NCI-H2171 (cell line): ENCODE data around the gene HLA-DOB.

ENCODE experiments used
- DNase-seq: peaks from one replicate; lab custom pipeline; 2025; lab: John Stamatoyannopoulos, UW

The HLA-DOB gene

DNA sequence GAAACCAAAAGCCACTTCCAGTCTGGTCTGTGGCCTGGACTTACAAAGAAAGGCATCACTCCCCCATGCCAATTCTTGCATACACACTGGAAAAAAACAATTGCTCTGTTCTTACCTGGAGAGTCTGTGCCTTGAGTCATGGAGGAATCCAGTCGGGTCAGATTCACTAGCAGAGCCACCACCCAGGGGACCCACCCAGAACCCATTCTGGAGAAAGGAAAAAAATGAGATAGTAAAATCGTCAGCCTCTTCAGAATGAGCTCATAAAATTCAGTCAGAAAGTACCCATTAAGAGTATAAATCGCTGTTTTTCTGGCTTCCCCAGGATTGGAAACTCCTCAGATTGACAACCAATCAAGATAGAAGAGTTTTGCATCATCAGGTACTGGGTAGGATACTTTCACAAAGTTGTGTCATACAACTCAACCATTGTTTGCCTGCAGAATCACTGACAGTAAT is at the start of gene HLA-DOB:
Gene HLA-DOB (minus strand): TSS at position 257 of the 459 bp plus-strand sequence. CDS start 51 bp downstream, at position 206.
- no peak for DNase-seq

GRCh38 chr6:32865724-32866443 is 49.1 kb upstream of the HLA-DOB start:
- DNase-seq = no peak

- no peak for DNase-seq
Observed at GRCh38 chr6:32862725-32863124, 45.9 kb upstream of the HLA-DOB start.

GRCh38 chr6:32860674-32861073 is 43.9 kb upstream of the HLA-DOB start:
- no peak for DNase-seq

- no peak for DNase-seq
Observed at GRCh38 chr6:32858194-32858593, 41.4 kb upstream of the HLA-DOB start.

- no peak for DNase-seq
Observed at GRCh38 chr6:32857156-32857891, 40.5 kb upstream of the HLA-DOB start.

- DNase-seq = no peak
Observed at GRCh38 chr6:32855467-32856174, 38.8 kb upstream of the HLA-DOB start.

DNA sequence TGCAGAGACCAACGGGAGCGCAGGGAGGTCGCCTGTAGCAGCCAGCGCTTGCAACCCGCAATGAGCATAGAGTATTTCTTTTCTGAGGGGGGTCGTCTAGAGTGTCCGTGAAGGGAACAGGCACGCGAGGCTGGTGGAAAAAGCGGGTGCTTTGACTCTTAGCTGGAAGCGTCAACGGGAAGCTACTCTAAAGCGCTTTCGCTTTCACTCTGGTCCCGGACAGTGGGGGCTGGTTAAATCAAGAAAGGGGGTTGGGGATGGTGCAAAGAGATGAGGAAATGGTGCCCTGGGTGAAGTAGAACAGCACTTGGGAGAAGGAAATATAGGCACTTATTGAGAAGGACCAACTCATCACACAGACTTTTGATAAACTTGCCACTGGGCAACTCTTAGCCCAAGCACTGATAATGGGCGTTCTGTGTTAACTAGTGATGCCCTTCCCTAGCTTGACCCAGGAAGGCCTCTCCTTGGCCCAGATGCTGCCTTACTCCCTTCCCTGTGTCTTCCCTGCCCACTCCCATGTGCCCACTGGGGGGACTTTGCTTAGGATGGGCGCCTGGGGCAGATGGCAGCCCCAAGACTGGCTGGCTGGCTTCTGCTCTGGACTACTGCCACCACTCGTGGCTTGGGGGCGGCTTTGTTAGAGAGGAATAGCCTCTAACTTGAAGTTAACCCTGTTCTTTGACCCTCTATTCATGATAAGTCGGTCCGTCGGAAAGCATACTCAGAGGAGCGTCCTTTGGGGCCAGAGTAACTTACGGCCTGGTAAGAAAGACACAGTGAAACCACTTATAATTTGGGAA is 37.8 kb upstream of the HLA-DOB start:
- DNase-seq = no peak

DNA sequence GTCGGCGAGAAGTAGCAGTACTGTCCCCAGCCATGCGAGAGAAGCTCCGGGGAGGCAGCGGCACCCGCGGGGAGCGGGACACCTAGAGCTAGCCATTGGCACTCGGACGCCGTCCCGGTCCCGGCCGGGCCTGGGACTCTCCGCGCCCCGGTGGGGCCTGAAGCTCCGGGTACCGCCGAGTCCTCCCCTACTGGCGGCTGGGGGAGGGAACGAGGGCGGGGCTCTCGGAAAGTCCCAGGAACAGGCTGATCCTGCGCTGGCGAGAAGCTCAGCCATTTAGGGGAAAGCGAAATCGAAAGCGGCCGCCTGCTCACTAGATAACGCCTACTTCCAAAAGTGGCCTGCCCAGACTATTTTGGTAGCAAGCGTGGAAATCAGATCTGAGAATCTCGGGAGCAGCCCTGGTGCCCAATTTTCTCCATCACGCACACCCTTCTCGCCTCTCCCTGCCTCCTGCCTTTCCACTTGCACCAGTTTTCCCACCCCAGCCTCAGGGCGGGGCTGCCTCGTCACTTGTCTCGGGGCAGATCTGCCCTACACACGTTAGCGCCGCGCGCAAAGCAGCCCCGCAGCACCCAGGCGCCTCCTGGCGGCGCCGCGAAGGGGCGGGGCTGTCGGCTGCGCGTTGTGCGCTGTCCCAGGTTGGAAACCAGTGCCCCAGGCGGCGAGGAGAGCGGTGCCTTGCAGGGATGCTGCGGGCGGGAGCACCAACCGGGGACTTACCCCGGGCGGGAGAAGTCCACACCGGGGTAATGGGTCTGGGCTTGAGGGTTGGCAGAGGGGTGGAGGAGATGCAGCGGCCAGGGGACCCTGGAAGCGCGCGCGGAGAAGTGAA is 37.0 kb upstream of the HLA-DOB start, which contains the start of the genes PSMB9 and TAP1:
Gene PSMB9 (plus strand): TSS at position 652 of the 835 bp plus-strand sequence. CDS start 38 bp downstream, at position 690.
Gene TAP1 (minus strand): TSS at position 164 of the 835 bp plus-strand sequence. CDS start 68 bp downstream, at position 96.
- peak; percentile 75 for DNase-seq

DNA sequence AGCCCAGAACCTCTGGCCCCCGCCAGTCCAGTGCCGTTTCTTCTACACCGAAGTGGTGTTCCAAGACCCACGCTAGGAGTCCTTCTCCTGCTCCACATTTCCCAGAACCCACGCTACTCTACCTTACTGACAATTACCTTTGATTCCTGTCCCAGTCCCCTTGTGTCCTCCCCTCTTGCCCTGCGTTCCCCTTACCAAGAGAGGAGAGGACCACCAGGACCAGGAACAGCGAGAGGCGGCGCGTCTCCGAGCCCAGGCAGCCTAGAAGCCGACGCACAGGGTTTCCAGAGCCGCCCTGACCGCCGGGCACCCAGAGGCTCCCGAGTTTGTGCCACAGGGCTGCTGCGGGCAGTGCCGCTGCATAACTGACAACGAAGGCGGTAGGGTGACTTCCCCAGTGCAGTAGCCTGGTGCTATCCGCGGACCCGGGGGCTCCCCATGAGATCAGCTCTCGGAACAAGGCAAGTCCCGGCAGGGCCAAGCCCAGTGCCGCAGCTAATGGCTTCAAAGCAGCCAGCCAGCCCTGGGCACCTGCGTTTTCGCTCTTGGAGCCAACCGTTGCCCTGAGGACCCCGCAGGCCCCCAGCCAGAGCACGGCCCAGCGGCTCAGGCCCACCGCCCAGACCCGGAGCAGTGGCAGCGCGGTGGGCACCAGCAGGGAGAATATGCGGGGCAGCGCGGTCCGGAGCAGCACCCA is 36.2 kb upstream of the HLA-DOB start:
- no peak for DNase-seq

GRCh38 chr6:32852018-32852843 is 35.4 kb upstream of the HLA-DOB start:
- no peak for DNase-seq

DNA sequence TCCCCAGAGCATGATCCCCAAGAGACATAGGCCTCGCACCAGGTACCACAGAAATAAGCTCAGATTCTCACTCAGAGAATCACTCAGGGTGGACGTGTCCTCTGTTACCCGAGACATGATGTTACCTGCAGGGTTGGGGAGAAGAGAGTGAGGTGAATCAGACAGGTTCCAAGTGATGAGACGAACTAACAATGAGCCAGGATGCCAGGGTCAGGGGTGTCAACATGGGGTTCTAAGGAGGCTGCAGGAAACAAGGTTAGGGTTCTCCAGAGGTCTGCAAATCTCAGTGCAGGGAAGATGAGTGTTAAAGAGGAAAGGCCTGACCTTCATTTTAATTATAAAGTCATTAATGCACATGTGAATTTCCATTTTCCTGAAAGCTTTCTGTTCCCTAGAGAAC is 34.2 kb upstream of the HLA-DOB start:
- no peak for DNase-seq

- DNase-seq = no peak
Observed at GRCh38 chr6:32849126-32849525, 32.3 kb upstream of the HLA-DOB start.

DNA sequence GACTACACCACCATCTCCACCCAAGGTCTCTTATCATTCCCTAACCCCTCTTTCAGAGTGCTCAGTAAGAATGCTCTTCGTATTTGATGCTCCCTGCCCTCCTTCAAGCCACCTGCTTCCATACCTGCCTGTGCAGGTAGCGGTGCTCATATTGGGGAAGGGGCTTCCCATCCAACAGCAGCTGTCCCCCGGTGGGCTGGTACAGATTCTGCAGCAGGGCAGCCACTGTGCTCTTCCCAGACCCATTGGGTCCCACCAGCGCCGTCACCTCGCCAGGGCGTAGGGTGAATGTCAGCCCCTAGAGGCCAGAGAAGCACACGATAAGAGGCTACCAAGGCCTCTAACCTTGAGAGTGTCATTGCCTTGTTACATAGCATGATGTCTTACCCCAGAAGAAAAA is 31.0 kb upstream of the HLA-DOB start:
- no peak for DNase-seq

- DNase-seq = no peak
Observed at GRCh38 chr6:32847004-32847403, 30.2 kb upstream of the HLA-DOB start.

- DNase-seq = no peak
Observed at GRCh38 chr6:32845384-32845884, 28.6 kb upstream of the HLA-DOB start.

GRCh38 chr6:32844839-32845383 is 28.1 kb upstream of the HLA-DOB start:
- no peak for DNase-seq

GRCh38 chr6:32843979-32844838 is 27.4 kb upstream of the HLA-DOB start, which contains the start of gene PSMB8:
Gene PSMB8 (minus strand): TSS chr6:32844047. CDS start chr6:32843996, 51 bp downstream.
- peak; percentile 93 for DNase-seq
